Astrocyte of the cerebellum (primary cell): ENCODE measurements around the gene KLF2.

Experiments used
- DNase-seq: peaks from one replicate; pipeline ENCODE4 v3.0.0-alpha.2; 2011; ENCODE audit warnings: low read depth
- H3K4me3 ChIP-seq: 2 replicates; pipeline ENCODE4 v1.5.1; 2011; ENCODE audit warnings: mild to moderate bottlenecking, low read depth, low read length, moderate library complexity
- CTCF ChIP-seq: IDR thresholded peaks from 2 replicates; pipeline ENCODE4 v1.5.1; 2012; ENCODE audit warnings: low read length, low read depth, moderate library complexity, mild to moderate bottlenecking; ENCODE audit errors: missing control alignments
- in situ Hi-C: cut with HindIII; loops from 2 replicates; pipeline ENCODE4 v1.10.0; 2017; ENCODE audit warnings: low sequenced_read_pairs

Gene KLF2

GRCh38 chr19:16366056-16366432 lies 41.4 kb downstream of the KLF2 start:
- no peak for TF ChIP-seq CTCF
- in situ Hi-C loops, result no loop called here
- H3K4me3 ChIP-seq, result no peak overlapping the region
- no peak for DNase-seq

DNA sequence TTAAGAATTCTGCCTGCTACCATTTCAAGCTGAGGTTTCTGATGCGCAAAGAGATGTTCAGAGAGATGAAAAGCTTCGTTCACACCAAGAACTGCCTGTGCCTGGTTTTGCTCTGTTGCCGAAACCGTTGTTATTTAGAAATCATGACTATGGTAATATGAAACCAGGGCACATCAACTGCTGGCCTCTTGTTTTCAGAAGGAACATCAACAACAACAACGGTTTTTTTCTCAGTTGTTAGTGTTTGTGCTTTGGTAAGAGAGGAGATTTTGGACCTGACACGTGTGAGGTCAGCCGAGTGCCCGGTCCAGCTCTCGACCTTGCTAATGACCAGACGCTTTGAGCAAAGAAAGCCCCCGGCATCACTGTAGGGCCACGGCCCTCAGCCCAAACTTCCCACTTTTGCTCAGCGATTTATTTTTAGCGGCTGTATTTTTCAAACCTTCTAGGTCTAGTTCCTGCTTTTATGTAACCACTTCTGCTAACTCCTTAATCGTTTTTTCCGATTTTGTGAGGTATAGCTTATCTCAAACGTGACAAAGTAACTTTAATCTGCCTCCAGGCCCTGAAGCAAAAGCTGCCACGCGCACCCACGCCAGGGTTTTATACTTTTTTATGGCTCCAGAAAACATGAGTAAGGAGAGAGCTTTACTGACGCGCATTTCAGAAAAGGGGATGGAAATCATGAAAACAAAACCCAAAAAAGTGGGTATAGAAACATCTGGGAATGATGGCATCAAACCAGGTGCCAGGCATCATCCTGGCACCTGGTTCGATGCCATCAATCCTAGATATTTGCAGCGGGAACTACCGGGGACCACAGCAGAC lies 42.0 kb downstream of the KLF2 start:
- no peak overlapping the region for H3K4me3 ChIP-seq
- no peak for TF ChIP-seq CTCF
- DNase-seq, result no peak
- in situ Hi-C loops, result no loop called here

DNA sequence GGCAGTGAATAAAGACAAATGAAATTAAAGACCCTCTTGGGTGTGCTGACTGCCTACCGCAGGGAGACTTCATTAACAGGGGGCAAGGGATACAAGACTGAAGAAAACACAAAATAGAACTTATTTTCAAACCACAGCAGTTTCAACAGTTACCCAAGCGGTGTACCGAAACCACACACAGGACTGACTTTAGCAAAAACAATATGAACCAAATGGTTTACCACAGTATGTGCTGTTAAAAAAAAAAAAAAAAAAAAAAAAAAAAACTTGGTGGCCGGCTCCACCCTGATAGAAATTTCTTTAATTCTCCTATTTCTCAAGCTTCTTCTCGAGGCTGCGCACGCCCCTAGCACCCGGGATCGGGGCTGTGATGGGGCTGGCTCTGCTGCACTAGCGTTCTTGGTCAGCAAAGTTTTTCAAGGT lies 42.6 kb downstream of the KLF2 start:
- no peak for DNase-seq
- in situ Hi-C loops, result no loop called here
- H3K4me3 ChIP-seq, result no peak overlapping the region
- TF ChIP-seq CTCF, result no peak

- H3K4me3 ChIP-seq, result no peak overlapping the region
- in situ Hi-C loops, result no loop called here
- TF ChIP-seq CTCF, result no peak
- no peak for DNase-seq
These were observed 44.0 kb downstream of the KLF2 start for GRCh38 chr19:16368385-16369305.

DNA sequence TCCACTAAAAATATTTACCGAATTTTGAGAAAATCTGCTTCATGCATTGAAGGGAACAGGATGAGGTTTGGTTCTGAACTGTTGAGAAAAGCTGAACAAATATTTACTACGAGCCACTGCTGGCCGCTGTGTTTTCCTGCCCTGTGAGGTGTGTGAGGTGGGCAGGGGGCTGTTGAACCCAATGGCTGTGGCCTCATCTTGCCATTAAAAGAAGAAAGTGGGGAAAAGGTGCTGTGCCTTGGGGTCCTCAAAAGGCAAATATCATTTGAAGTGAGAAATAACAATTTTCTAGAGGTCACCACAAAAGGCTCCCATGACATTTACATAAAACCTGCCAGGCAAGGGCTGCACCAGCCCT lies 44.7 kb downstream of the KLF2 start:
- no peak overlapping the region for H3K4me3 ChIP-seq
- TF ChIP-seq CTCF, result no peak
- no peak for DNase-seq
- in situ Hi-C loops, result no loop called here

DNA sequence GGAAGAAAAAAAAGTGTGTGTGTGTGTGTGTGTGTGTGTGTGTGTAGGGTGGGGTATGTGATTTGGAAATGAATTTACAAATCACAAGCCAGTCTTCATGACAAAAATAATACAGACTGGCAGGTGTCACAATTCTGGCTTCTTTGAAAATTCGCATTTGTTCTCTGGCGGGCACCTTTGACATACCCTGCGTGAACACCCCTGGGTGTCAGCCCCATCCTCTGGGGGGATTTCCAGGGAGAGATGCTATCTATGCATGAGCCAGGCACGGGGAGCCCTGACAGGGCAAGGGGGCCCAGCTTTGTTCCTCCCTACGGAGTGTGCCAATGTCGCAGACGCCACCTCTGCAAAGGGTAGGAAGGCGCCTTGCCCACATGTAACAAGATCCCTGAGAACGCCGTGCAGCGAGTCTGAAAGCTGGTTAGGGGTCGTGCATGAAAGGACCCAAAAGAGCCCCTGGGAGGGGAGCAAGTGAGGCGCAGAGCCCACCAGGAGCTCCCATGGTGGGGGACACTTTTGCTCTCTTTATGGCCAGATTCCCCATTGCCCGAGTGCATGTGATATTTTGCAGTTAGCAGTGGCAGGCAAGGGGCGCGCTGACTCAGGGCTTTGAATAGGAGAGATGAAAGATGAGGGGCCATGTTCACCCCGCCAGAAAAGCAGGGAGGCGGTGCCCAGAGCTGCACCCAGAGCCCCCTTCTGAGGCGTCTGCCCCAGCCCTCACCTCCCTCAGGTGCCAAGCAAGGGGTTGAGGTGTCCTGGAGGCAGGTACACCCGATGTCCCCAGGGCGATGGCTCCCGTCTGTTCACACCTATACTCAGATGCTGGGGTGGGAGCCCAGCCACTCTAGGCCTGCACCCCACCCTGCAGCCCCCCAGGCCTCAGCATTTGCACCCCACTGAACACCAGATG lies 45.3 kb downstream of the KLF2 start:
- in situ Hi-C loops, result loop anchor here (5.0 kb wide), 3 partner anchors 83 to 243 kb away; no protein-coding TSS in a partner anchor
- TF ChIP-seq CTCF, result no peak
- H3K4me3 ChIP-seq, result no peak overlapping the region
- no peak for DNase-seq
